ENCODE data around the gene IQGAP2.

The IQGAP2 gene

DNA sequence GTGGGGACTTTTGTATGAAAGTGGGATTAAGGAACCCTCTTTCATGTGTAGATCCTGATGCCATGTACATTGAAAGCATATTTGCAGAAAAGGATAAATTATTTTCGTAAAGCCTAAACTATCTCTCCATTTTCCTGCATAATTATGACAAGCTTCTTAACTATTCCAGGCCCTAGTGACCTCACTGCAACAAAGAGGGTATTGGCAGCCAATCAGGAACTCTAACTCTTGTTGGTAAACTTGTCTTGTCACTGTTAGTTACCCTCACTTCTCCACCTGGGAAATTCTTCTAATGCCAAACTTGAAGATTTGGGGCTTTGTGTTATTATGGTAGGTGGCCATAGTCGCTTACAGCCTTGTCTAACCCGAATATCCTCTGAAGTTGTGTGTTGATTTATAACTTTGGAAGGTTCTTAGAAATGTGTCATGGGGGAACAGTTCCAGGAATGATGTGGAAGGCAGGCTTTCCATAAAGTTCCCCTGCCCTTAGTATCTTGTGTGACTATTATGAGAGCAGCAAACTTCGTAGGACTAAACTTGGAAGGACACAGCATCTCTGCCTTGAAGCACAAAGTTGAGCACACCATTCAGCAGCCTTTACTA, 52.5 kb downstream of the IQGAP2 start:
- no peak for DNase-seq

DNA sequence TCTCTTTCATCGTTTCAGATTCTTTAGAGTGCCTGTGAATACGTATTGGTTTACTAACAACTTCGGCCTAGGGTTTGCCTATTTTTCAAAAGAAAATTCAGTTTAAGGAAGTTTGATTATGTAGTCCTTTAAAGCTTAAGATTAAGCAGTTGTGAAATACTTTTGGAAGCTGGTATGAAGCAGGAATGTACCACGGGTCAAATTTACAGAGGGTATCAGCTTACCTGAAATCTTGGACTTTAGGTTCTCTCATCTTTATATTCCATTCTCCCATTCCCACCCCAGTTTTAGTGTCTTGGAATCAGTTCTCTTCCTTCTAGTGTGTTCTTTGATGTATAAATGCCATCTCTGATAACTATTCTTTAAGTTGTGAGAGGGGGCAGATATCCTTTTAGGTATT, 53.2 kb downstream of the IQGAP2 start:
- DNase-seq: no peak

DNA sequence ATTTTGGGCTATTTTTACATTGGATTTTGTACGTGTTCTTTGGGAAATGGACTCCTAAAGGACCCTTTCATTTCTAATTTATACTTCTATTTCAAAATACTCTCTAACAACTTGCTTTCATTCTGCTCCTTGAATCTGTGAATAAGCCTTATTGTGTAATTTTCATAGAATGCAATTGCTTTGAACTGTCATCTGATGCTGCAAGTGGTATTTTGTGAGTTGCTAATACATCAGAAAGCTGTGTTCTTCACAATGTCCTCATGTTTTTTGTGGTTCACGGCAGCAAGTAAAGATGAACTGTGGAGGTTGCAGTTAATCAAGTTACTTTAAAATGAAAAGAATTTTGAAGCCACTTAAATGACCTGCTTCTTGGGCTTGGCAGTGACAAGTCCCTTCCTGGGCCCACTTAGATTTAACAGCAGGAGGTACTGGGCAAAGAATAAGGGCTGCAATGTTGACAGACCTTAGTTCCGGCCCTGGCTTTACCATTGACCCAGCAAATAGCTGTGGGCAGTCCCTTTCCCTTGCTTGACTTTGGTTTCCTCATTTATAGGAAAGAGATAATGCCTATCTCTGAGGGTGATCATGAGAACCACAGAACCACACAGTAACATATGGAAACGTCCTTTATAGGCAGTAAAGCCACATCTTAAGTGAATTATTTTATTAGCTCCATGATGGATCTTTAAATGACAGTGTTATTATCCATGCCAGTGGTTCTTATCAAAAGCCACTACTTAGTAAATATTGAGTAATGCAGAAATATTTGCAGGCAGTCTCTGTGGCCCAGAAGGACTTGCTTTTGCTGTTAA, 54.8 kb downstream of the IQGAP2 start:
- DNase-seq: no peak

DNA sequence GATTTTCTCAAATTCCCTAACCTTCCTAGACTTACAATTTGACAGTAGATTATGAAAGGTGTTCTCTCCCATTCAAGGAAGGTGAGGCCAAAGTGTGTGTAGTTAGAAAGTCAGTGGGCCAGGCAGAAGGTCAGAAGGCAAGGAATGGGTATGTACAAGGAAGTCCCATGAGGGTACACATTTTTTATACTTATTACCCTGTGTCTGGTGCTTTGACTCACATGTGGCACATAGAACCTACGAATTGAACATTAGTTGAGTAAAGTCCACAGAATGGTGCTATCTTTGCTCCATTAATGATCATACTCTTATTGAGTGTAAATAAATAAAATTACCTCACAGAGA, 55.4 kb downstream of the IQGAP2 start:
- DNase-seq: no peak

DNA sequence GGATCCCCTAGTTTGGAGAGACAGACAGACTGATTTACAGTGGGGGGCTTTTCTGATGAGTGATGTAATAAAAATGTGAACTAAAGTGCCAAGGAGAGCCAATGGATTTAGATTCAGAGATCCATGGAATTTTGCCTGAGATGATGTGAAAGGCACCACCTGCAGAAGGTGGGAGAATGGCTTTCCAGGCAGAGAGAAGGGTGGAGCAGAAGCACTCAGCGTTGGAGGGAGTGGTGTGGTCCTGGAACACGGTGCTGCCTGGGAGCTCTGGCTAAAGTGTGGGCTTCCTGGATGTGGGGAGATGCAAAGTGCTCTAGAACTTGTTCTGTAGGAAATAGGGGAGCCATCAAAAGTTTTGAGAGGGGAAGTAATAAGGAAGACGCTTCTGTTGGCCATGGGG, 57.0 kb downstream of the IQGAP2 start:
- no peak for DNase-seq

DNA sequence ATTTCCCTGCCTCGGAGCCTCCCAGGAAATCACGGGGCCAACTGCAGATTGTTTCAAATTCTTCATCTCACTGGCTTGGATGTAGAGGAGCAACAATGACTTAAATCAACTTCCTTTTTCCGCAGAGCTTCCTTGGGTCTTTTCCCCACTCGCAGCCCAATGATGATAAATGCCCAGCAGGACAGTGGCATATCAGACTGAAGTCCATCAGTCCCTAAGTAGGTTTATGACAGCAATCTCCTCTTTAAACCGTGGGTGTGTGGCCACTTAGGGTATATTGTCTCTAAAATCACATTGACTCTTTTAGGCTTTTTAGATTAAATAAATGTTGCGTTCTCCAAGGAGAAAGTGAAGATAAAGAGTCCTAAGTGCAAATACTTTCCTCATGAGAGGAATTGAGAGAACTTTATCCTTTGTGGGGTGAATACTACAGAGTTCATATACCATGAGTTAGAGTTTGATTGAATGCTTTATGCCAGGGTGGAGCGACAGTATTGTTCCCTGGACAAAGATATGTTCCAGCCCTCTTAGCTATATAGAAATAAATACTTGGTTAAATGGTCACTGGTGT, 59.1 kb downstream of the IQGAP2 start:
- DNase-seq: no peak

DNA sequence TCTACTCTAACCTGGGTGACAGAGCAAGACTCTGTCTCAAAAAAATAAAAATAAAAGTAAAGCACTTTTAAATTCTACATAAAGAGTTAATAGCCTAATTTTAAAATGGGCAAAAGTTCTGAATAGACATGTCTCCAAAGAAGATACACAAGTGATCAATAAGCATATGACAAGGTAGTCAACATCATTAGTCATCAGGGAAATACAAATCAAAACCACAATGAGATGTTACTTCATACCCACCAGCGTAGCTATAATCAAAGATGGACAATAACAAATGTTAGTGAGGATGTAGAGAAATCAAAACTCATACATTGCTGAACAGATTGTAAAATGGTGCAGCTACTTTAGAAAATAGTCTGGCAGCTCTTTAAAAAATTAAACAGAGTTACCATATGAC, 64.1 kb downstream of the IQGAP2 start:
- no peak for DNase-seq

DNA sequence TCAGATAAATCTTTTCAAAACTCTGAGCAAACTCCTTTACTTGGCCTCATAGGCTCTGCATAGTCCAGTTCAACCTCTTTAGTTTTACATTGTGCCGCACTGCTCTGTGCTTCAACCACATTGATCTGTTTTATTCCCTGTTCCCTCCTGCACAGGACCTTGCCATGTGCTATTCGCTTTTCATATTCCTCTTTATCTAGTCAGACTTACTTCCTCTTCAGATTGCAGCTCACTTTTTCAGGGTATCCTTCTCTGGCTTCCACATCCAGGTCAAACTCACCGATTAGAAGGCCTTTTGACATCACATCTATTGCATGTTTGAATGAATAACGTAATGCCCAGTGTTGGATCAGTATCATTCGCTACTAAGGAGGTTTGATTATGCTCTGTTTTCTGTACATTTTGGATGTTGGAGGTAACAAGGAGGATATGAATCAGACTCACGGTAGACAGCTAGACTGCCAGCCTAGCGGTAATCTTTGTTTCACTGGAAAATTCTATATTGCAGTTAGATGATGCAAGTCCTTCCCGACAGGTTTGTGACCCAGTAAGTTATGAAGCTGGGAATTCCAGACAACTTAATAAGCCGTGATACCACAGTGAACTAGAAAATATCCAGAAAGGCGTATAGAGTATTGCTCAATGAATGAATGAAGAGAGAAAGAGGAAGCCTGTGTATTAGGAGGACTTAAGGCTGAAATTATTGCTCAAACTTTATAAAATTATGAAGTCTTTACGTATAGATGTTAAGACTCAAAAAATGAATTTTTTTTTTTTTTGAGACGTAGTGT, 65.7 kb downstream of the IQGAP2 start:
- peak in 1 of 2 donors; percentile 24 for DNase-seq

DNA sequence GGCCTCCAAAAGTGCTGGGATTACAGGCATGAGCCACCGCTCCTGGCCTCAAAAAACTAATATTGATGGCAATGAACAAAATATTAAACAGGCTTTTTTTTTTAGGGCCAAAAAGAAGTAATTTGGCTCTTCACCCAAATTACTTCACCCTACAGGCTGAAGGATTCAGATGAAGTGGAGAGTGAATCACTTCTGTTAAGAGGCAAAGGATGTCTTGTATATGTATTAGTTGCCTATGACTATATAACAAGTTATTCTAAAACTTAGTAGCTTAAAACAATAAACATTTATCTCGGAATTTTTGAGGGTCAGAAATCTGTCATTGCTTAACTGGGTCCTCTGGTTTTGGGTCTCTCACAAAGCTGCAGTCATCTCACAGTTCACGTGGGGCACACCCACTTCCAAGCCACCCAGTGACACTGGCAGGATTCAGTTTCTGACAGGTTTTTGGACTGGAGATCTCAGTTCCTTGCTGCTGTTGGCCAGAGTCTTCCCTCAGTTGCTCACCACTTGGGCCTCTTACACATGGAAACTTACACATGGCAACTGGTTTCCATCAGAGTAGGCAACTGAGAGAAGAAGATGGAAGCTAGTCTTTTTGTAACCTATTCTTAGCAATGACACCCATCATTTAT, 66.7 kb downstream of the IQGAP2 start:
- no peak for DNase-seq

DNA sequence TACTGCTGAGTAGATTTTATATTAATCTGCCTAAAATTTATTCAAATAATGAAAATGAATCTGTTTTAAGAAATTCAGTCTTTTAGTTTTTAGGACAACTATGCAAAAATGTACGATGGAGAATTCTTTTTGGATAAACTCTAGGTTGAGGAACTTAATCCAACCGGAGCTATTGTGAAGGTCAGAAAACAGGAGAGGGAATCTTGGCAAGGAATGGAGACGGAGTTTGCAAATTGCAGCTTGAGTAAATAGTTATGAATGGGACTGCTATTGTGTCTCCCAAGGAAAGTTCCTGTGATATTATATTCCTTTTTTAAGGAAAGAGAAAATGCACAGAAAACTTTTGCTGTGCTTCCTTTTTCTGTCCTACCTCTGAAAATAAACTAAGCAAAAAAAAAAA, 67.9 kb downstream of the IQGAP2 start:
- DNase-seq: no peak

DNA sequence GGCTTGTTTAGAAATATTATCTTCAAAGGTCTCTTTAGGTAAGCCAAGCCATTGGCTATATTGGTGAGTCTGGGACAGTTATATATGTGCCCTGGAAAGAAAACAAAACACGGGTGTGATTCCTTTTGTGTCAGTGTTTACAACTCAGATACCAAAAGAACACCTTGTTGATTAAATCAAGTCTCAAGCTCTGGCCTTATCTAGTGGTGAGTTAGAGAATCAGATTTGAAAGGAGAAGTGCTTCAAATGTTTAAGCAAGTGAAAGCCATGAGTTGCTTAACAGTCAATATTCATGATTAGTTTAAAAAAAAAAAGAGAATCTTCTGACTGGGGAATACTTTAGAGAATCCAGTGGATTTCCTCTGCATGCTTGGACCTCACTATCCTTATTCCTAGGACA, 68.3 kb downstream of the IQGAP2 start:
- peak in 1 of 2 donors; percentile 17 for DNase-seq

DNA sequence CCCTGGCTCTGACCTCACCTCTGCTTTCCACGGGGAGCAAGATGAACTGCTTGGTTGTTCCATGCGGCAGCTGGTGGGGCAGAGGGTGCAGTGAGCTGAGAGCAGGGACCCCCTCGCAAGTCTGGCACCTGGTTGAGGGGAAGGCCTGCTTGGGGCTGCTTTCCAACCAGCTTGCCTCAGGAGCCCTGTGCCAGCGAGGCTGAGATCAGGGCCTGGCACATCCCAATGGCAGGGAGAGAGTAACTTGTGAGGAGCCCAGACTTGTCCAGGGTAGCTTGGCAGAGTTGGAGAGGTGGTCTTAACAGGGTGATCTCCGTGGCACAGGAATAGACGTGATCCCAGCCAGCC, 68.9 kb downstream of the IQGAP2 start:
- no peak for DNase-seq

DNA sequence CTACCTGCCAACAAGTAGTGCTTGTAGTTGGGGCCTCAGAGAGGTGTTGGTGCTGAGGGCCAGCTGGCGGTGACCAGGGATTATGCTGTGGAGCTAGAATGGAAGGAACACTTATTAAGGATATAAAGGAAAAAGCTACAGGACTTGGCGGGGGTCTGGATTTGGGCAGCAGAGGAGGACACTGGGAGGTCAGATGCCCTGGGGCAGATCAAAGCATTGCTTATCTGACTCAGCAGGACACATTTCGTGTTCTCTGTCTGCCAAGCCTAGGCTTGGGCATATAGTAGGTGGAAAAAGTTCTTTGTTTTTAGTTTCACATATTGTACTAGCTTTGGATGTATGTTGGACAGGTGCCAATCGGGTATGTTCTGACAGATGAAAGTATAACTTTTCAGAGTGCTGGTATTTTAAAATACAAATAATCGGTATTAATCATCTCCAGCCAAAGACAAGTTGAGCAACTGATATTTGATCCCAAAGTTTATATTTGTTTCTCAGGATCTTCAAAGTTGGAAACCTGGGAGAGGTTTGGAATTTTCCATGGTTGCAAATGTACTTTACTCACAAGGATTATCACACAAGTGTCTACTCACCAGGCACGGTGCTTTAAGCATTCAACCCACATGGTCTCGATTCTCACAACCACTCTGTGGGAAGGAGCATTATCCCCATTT, 69.4 kb downstream of the IQGAP2 start:
- DNase-seq: peak in 1 of 2 donors; percentile 33

DNA sequence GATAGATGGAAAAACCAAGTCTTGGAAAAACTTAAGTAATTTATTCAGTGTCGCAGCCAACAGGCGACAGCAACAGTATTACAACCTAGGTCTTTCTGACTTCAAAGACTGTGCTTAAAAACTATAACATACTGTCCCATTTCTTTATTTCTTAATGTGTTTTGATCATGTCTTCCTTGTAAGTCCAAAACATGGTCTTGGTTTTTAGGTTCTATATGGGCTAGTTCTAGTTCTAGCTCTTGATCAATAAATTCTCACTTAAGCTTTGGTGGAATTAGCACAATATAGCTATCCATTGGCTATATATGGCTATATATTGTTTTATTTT, 69.9 kb downstream of the IQGAP2 start:
- DNase-seq: no peak

DNA sequence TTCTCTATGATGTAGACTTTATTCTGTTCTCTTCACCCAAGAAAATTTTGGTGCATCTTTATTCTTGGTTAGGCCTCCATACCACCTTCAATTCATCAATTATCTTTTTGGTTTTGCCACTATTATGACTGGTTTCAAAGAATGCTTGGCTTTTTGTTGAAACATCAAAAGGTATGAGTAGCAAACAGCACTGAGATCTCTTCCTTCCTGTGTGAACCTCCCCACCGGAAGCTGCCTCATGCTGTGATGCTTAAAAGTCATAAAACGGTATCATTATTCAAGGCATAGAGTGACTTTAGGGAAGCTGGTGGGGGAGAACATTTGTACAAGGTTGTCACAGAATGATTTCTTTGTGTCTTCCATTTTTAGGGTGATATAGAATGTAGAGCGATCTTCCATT, 70.6 kb downstream of the IQGAP2 start:
- peak; percentile 73 to 81 for DNase-seq

DNA sequence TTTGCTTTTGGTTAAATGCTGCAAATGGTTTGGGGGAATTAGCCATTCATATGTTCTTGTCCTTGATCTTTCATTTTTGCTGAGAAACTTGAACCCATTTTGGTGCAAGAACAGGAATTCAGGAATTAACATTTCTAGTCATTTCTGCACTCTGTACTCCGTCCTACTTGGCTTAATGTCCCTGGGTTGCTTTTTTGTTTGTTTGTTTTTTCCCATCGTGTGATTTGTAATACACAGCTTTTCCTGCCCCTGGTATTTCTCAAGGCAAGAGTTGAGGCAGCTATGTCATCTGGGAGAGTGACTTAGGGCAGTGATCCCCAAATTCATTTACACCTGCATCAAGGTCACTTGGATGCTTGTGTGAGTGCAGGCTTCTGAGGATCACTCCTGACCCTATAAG, 71.3 kb downstream of the IQGAP2 start:
- no peak for DNase-seq

DNA sequence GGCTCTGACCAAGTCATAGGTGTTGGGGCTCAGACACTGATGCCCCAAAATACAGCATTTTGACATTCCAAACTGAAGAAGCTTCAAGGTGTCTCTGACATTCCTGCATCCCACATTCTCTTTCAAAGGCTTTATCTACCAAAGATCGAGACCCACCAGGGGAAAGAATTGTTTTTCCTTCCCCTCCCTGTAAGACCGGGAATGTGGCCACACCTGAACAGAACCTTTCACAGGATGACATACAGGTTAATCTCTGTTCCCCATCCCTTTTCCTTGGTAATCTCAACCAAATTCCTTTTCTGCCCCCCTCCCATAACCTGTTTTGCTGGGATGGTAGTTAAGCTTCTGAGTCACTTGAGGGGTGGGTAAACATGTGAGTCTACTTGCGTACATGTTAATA, 72.3 kb downstream of the IQGAP2 start:
- DNase-seq: no peak

DNA sequence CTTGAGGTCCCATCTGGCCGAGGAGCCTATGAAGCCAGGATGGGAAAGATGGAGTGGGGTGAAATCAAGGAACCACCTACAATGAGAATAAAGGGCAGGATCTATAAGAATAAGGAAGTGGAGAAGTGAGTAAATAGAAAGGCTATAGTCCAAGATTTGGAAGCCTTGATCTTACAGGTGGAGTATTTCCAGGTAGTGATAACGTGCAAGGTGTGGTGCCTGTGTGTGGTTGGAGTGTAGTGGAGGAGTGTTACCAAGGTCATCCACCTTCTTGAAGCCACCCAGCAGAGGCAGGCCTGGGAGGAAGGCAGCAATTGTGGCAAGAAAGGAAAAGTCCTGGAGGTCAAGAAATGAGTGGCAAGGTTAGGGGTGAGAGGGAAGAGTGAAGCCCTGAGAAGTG, 72.9 kb downstream of the IQGAP2 start:
- no peak for DNase-seq

DNA sequence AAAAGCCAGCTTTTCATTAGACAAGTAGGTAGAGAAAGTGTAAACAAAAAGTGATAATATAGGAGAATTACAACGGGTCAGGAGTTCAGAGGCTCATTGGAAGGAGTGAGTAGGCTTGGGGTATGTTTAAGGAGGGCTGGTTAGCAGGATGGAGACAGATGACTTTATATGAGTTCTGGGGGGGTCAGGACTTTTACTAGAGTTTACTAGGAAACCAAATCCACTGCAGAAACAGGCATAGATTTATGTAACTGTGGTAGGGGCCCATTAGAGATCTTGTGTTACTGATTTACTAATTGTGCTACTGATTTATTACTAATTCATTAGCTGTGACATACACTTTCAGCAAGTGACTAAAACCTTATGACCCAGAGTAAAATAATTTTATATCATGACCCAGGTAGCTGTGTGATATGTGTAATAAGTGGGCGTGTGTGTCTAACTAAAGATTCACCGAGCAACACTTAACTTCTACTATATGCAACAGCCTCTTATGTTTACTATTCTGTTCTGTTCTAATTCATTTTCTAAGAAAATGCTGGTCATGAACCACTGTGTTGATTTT, 73.5 kb downstream of the IQGAP2 start:
- DNase-seq: no peak

DNA sequence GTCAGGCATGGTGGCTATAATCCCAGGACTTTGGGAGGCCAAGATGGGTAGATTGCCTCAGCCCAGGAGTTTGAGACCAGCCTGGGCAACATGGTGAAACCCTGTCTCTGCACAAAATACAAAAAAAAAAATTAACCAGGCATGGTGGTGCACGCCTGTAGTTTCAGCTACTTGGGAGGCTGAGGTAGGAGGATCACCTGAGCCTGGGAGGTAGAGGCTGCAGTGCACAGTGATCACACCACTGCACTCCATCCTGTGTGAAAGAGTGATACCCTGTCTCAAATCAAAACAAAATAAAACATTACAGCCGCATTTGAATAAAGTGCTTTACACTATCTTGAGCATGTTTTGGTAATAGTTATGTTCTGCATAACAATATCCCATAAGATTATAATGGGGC, 74.0 kb downstream of the IQGAP2 start:
- no peak for DNase-seq

DNA sequence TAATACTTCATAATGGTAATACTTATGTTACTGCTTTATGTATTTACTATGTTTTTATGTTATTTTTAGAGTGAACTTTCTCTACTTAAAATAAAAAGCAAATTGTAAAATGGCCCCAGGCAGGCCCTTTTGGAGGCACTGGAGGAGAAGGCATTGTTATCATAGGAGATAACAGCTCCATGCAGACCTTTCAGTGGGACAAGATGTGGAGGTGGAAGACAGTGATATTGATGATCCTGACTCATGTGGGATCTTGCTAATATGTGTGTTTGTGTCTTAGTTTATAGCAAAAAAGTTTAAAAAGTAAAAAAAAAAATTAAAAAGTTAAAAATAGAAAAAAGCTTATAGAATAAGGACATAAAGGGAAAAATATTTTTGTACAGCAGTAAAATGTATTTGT, 74.5 kb downstream of the IQGAP2 start:
- DNase-seq: no peak

DNA sequence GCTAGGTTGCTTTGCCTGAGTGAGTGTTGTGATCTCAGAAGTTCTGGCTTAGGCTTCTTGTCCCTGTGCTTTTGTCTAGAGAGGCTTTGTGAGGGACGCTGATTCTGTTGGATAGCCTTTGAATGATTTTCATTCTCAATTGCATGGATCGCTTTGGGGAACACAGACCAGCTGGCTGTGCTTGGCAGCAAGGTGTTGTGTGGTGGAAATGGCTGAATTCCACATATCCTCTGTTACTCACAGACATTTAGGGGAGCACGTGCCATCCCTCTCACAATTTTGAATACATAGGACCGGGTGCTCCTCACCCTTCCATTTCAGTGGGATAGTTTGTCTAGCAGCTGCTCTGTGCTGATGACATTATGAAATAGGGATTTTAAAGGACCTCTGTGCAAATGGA, 76.2 kb downstream of the IQGAP2 start:
- DNase-seq: no peak

Measured in CD4-positive, alpha-beta T cell treated with Interleukin-4 for 1 hour (primary cell).